ENCODE data around the gene RTN4R. TPM values are rescaled to one million over a fixed set of nuclear protein-coding genes. Genes with fewer than 3 reads are reported as not detected.

The RTN4R gene
- total and polyA plus RNA-seq, 5 experiments from 2014 or later, result 4.3 to 5.6 (median 5.0) TPM

- Mint-ChIP-seq H3K27ac (peak overlapping the region in 3 of 10 donors; percentile 31 to 44 (median 37)), H3K4me1 (peaks cover 12 to 38% (median 28%) of the 10 kb centered on the region in 4 donors), H3K4me3 (peak overlapping the region in 2 of 10 donors; percentile 36 to 48), H3K9me3 (no peaks in the 10 kb centered on the region), H3K27me3 (no peaks in the 10 kb centered on the region), H3K36me3 (no peaks in the 10 kb centered on the region)
- no peak for ATAC-seq
- POLR2A ChIA-PET, result interaction anchor here (0.9 to 1.2 kb wide), 3 partner anchors 12 to 36 kb away, joined by 3 read pairs; no protein-coding TSS in a partner anchor
- DNase-seq, result no peak
Measured at GRCh38 chr22:20211409-20211996, 56.6 kb downstream of the RTN4R start.

- H3K4me3 Mint-ChIP-seq, result peak overlapping the region in 1 of 10 donors; percentile 48
- POLR2A ChIA-PET, result interaction anchor here (0.9 to 1.2 kb wide), 3 partner anchors 18 to 35 kb away, joined by 3 read pairs; no protein-coding TSS in a partner anchor
- no peak for ATAC-seq
Measured at GRCh38 chr22:20210473-20211059, 57.6 kb downstream of the RTN4R start.

GRCh38 chr22:20209761-20210250 is 58.3 kb downstream of the RTN4R start:
- Mint-ChIP-seq H3K9me3 (no peaks in the 10 kb centered on the region), H3K4me3 (no peak overlapping the region), H3K27me3 (no peaks in the 10 kb centered on the region), H3K36me3 (no peaks in the 10 kb centered on the region), H3K27ac (peak overlapping the region in 1 of 10 donors; percentile 11), H3K4me1 (peaks cover 20 to 48% (median 38%) of the 10 kb centered on the region in 4 donors)
- POLR2A ChIA-PET, result interaction anchor here (1.2 kb wide), 1 partner anchor 28 kb away, joined by 3 read pairs; no protein-coding TSS in a partner anchor
- DNase-seq, result no peak
- ATAC-seq, result no peak

More at GRCh38 chr22:20210473-20211059, 57.6 kb downstream of the RTN4R start:
- DNase-seq, result no peak
- H3K9me3 Mint-ChIP-seq, result no peaks in the 10 kb centered on the region
- H3K27ac Mint-ChIP-seq, result peak overlapping the region in 1 of 10 donors; percentile 40
- H3K27me3 Mint-ChIP-seq, result no peaks in the 10 kb centered on the region
- no peaks in the 10 kb centered on the region for H3K36me3 Mint-ChIP-seq
- peaks cover 19 to 46% (median 37%) of the 10 kb centered on the region in 4 donors for H3K4me1 Mint-ChIP-seq

- no peaks in the 10 kb centered on the region for H3K9me3 Mint-ChIP-seq
- peak overlapping the region in 6 of 10 donors; percentile 17 to 97 (median 62) for H3K27ac Mint-ChIP-seq
- peak overlapping the region; percentile 6 to 96 (median 50) for H3K4me3 Mint-ChIP-seq
- POLR2A ChIA-PET, result no interaction called here
- no peak for DNase-seq
- peaks cover 20 to 45% (median 35%) of the 10 kb centered on the region in 4 donors for H3K4me1 Mint-ChIP-seq
- no peaks in the 10 kb centered on the region for H3K36me3 Mint-ChIP-seq
- ATAC-seq, result no peak
- H3K27me3 Mint-ChIP-seq, result no peaks in the 10 kb centered on the region
Measured at GRCh38 chr22:20208713-20209310, 59.3 kb downstream of the RTN4R start.

GRCh38 chr22:20207277-20208025 is 60.7 kb downstream of the RTN4R start:
- Mint-ChIP-seq H3K27me3 (no peaks in the 10 kb centered on the region), H3K36me3 (no peaks in the 10 kb centered on the region), H3K4me3 (peak overlapping the region; percentile 85 to 97 (median 94)), H3K4me1 (peaks cover 21 to 38% (median 32%) of the 10 kb centered on the region in 4 donors), H3K27ac (peak overlapping the region; percentile 82 to 97 (median 92)), H3K9me3 (no peaks in the 10 kb centered on the region)
- no peak for ATAC-seq
- POLR2A ChIA-PET, result interaction anchor here (2.5 to 2.6 kb wide), 2 partner anchors 31 to 38 kb away, joined by 7 to 15 read pairs; no protein-coding TSS in a partner anchor
- DNase-seq, result no peak

GRCh38 chr22:20206709-20207215 is 61.4 kb downstream of the RTN4R start:
- no peaks in the 10 kb centered on the region for H3K9me3 Mint-ChIP-seq
- peak overlapping the region; percentile 85 to 97 (median 94) for H3K4me3 Mint-ChIP-seq
- POLR2A ChIA-PET, result interaction anchor here (2.5 to 2.6 kb wide), 2 partner anchors 31 to 39 kb away, joined by 7 to 15 read pairs; no protein-coding TSS in a partner anchor
- ATAC-seq (peak; percentile 55 to 59), DNase-seq (peak in 2 of 10 donors; percentile 12 to 16)
- H3K27me3 Mint-ChIP-seq, result no peaks in the 10 kb centered on the region
- H3K4me1 Mint-ChIP-seq, result peaks cover 21 to 35% (median 28%) of the 10 kb centered on the region in 4 donors
- H3K36me3 Mint-ChIP-seq, result no peaks in the 10 kb centered on the region
- peak overlapping the region; percentile 91 to 97 (median 94) for H3K27ac Mint-ChIP-seq

- Mint-ChIP-seq H3K4me1 (peaks cover 23 to 35% (median 28%) of the 10 kb centered on the region in 4 donors), H3K27me3 (no peaks in the 10 kb centered on the region), H3K4me3 (peak overlapping the region; percentile 85 to 97 (median 94)), H3K9me3 (no peaks in the 10 kb centered on the region), H3K36me3 (no peaks in the 10 kb centered on the region), H3K27ac (peak overlapping the region; percentile 91 to 97 (median 94))
- peak; percentile 28 to 85 (median 67) for DNase-seq
- POLR2A ChIA-PET, result interaction anchor here (0.7 to 2.6 kb wide), 3 partner anchors 15 to 40 kb away, joined by 3 to 15 read pairs (median 7); no protein-coding TSS in a partner anchor
- ATAC-seq, result peak; percentile 95 to 96
Measured at GRCh38 chr22:20205964-20206708, 62.0 kb downstream of the RTN4R start.

GRCh38 chr22:20205464-20205963 is 62.6 kb downstream of the RTN4R start:
- DNase-seq (no peak), ATAC-seq (no peak)
- POLR2A ChIA-PET, result interaction anchor here (0.7 to 2.6 kb wide), 3 partner anchors 15 to 40 kb away, joined by 3 to 15 read pairs (median 7); no protein-coding TSS in a partner anchor
- Mint-ChIP-seq H3K9me3 (no peaks in the 10 kb centered on the region), H3K27me3 (no peaks in the 10 kb centered on the region), H3K4me3 (peak overlapping the region; percentile 85 to 97 (median 94)), H3K36me3 (no peaks in the 10 kb centered on the region), H3K27ac (peak overlapping the region; percentile 91 to 97 (median 94)), H3K4me1 (peaks cover 23 to 32% (median 28%) of the 10 kb centered on the region in 4 donors)

GRCh38 chr22:20204806-20205205 is 63.3 kb downstream of the RTN4R start:
- no peaks in the 10 kb centered on the region for H3K27me3 Mint-ChIP-seq
- H3K4me3 Mint-ChIP-seq, result peak overlapping the region in 2 of 10 donors; percentile 5 to 54
- H3K27ac Mint-ChIP-seq, result peak overlapping the region in 4 of 10 donors; percentile 33 to 95 (median 67)
- DNase-seq, result no peak
- ATAC-seq, result no peak
- no peaks in the 10 kb centered on the region for H3K36me3 Mint-ChIP-seq
- H3K9me3 Mint-ChIP-seq, result no peaks in the 10 kb centered on the region
- POLR2A ChIA-PET, result no interaction called here
- H3K4me1 Mint-ChIP-seq, result peaks cover 23 to 30% (median 27%) of the 10 kb centered on the region in 4 donors

- H3K4me1 Mint-ChIP-seq, result peaks cover 23 to 30% (median 27%) of the 10 kb centered on the region in 4 donors
- DNase-seq, result no peak
- POLR2A ChIA-PET, result no interaction called here
- no peak for ATAC-seq
- H3K36me3 Mint-ChIP-seq, result no peaks in the 10 kb centered on the region
- H3K27me3 Mint-ChIP-seq, result no peaks in the 10 kb centered on the region
- H3K27ac Mint-ChIP-seq, result peak overlapping the region in 3 of 10 donors; percentile 39 to 53 (median 45)
- H3K9me3 Mint-ChIP-seq, result no peaks in the 10 kb centered on the region
- peak overlapping the region in 1 of 10 donors; percentile 5 for H3K4me3 Mint-ChIP-seq
Measured at GRCh38 chr22:20204311-20204710, 63.8 kb downstream of the RTN4R start.

GRCh38 chr22:20203552-20204201 is 64.4 kb downstream of the RTN4R start:
- Mint-ChIP-seq H3K27ac (peak overlapping the region in 2 of 10 donors; percentile 70), H3K27me3 (no peaks in the 10 kb centered on the region), H3K4me1 (peaks cover 23 to 29% (median 27%) of the 10 kb centered on the region in 4 donors), H3K4me3 (no peak overlapping the region), H3K36me3 (no peaks in the 10 kb centered on the region), H3K9me3 (no peaks in the 10 kb centered on the region)
- ATAC-seq (no peak), DNase-seq (no peak)
- POLR2A ChIA-PET, result no interaction called here
